Activated CD4-positive, alpha-beta T cell treated with anti-CD3 and anti-CD28 coated beads, Interleukin-2, amount 10 ng/mL, durations not matched to agents 7 days and 5 days (primary cell): Measurements from ENCODE around the gene MAP1S. TPM values are rescaled to one million over a fixed set of nuclear protein-coding genes. Genes with fewer than 3 reads are reported as not detected.
"Not testable (repeated sequence)": the region's sequence is repeated elsewhere in the genome, so short reads cannot be mapped to it uniquely, and the experiment has no call there.

Experiments used
- CTCF ChIA-PET: fragments of 350-600 bp; sonication (Branson Sonifier 250); formaldehyde crosslinking; loops from one replicate; lab custom pipeline; 2021; ENCODE audit warnings: antibody characterized with exemption; lab: Charles Lee
- POLR2A ChIA-PET: fragments of 350-600 bp; sonication (Branson Sonifier 250); formaldehyde crosslinking; loops from one replicate; lab custom pipeline; 2021; ENCODE audit warnings: antibody characterized with exemption; lab: Charles Lee
- DNase-seq: peaks from one replicate; pipeline ENCODE4 v3.0.0-alpha.2; 2020
- H3K27ac Mint-ChIP-seq: one replicate; pipeline ENCODE4 v1.8.0; 2021; ENCODE audit warnings: mild to moderate bottlenecking, moderate library complexity, mixed read lengths
- H3K27me3 Mint-ChIP-seq: one replicate; pipeline ENCODE4 v1.8.0; 2021; ENCODE audit warnings: mixed read lengths
- H3K36me3 Mint-ChIP-seq: one replicate; pipeline ENCODE4 v1.8.0; 2021; ENCODE audit warnings: low read depth, mixed read lengths
- H3K4me1 Mint-ChIP-seq: one replicate; pipeline ENCODE4 v1.8.0; 2021; ENCODE audit warnings: mixed read lengths
- H3K4me3 Mint-ChIP-seq: one replicate; pipeline ENCODE4 v1.8.0; 2021; ENCODE audit warnings: mild to moderate bottlenecking, moderate library complexity, mixed read lengths
- H3K9me3 Mint-ChIP-seq: one replicate; pipeline ENCODE4 v1.8.0; 2021; ENCODE audit warnings: mixed read lengths
- total RNA-seq, 2 experiments: library from RNA; stranded (reverse); gene quantifications; one replicate each; pipeline ENCODE4 v1.2.3, GENCODE V29; 2021

The MAP1S gene
- total RNA-seq, 2 experiments from 2014 or later, result 75.3 to 75.7 TPM

DNA sequence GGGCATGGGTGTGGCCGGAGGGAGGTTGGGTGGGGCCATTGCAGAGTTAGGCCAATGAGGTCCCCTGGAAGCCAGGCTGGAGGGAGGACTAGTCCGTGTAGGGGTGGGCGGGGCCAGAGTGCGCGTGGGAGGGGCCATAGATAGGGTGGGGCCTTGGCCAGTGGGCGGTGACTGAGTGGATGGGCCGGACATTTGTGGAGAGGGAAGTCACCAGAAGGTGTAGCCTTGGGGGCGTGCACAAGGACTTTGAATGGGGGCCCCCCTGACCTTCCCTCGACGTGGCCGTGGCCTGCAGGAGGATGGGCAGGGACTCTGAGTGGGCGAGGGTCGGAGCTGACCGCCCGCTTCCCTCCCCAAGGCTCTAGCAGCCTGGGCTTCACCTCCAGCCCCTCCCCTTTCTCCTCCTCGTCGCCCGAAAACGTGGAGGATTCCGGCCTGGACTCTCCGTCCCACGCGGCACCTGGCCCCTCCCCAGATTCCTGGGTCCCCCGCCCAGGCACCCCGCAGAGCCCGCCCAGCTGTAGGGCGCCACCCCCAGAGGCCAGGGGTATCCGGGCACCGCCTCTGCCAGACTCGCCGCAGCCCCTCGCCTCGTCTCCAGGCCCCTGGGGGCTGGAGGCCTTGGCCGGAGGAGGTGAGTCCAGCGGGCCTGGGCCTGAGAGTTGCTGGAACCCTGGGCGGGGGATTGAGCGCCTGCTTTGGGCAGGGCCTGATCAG, 59.1 kb downstream of the MAP1S start:
- peak overlapping the region; percentile 60 for H3K27ac Mint-ChIP-seq
- H3K27me3 Mint-ChIP-seq, result no peaks in the 10 kb centered on the region
- no peak overlapping the region for H3K4me3 Mint-ChIP-seq
- no peaks in the 10 kb centered on the region for H3K9me3 Mint-ChIP-seq
- ChIA-PET CTCF (no interaction called here), POLR2A (no interaction called here)
- DNase-seq, result peak; percentile 44
- peaks cover 19% of the 10 kb centered on the region for H3K4me1 Mint-ChIP-seq
- peaks cover 36% of the 10 kb centered on the region for H3K36me3 Mint-ChIP-seq

DNA sequence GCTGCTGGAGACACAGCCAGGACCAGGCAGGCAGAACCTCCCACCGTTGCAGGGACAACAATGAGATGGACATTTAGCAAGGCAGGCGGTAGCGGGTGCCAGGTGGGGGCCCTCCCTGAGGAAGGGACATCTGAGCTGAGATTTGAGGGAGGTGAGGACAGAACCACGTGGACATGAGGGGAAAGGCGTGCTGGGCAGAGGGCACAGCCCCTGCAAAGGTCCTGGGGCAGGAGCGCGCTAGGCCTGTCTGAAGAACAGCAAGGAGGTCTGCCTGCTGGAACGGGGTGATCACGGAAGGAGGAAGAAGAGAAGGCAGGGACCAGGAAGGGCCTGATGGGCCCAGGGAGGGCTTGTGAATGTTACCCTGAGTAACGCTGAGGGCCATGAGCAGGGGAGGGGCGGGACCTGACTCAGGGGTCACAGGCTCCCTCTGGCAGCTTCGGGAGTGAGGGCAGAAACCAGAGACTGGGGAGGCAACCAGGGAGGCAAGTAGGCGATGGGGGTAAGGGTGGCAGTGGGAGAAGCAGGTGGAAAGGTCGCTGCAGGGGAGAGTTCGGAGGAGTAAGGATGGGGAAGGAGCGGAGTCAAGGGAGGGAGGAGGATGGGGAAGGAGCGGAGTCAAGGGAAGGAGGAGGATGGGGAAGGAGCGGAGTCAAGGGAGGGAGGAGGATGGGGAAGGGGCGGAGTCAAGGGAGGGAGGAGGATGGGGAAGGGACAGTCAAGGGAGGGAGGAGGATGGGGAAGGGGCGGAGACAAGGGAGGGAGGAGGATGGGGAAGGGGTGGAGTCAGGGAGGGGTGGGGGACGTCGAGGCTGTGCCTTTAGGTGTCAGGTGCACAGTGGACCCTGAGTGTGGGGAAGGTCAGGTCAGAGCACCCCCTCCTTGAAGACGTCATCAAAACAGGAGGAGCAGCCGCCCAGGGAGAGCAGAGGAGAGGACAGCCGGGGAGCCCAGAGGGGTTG, 60.0 kb downstream of the MAP1S start:
- CTCF ChIA-PET, result no interaction called here
- POLR2A ChIA-PET, result no interaction called here
- Mint-ChIP-seq H3K4me3 (no peak overlapping the region), H3K27me3 (no peaks in the 10 kb centered on the region), H3K27ac (peak overlapping the region; percentile 7), H3K36me3 (peaks cover 34% of the 10 kb centered on the region), H3K9me3 (no peaks in the 10 kb centered on the region), H3K4me1 (peaks cover 23% of the 10 kb centered on the region)
- no peak for DNase-seq

DNA sequence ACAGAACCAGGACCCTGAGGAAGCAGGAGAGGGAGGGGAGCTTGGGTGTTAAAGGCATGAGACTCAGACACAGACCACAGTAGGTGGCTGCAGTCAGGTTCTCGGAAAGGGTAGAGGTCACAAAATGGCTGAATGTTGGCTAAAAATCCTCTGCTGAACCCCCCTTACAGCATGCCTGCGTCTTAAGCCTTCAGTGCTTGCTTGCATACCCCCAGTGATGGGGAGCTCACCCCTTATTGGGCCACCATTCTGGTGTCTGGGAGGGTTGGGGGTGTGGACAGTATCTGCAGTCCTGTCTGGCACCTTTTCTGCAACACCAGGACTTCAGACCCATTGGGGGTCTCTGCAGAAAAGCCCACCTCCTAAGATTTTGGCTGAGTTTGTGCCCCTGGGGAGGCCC, 61.5 kb downstream of the MAP1S start:
- CTCF ChIA-PET, result interaction anchor here (0.6 to 1.0 kb wide), 2 partner anchors 20 to 39 kb away, joined by 4 to 5 read pairs; no protein-coding TSS in a partner anchor
- no peak overlapping the region for H3K4me3 Mint-ChIP-seq
- no peak overlapping the region for H3K27ac Mint-ChIP-seq
- POLR2A ChIA-PET, result no interaction called here
- H3K9me3 Mint-ChIP-seq, result no peaks in the 10 kb centered on the region
- no peaks in the 10 kb centered on the region for H3K27me3 Mint-ChIP-seq
- H3K36me3 Mint-ChIP-seq, result peaks cover 27% of the 10 kb centered on the region
- H3K4me1 Mint-ChIP-seq, result peaks cover 24% of the 10 kb centered on the region
- DNase-seq, result no peak

DNA sequence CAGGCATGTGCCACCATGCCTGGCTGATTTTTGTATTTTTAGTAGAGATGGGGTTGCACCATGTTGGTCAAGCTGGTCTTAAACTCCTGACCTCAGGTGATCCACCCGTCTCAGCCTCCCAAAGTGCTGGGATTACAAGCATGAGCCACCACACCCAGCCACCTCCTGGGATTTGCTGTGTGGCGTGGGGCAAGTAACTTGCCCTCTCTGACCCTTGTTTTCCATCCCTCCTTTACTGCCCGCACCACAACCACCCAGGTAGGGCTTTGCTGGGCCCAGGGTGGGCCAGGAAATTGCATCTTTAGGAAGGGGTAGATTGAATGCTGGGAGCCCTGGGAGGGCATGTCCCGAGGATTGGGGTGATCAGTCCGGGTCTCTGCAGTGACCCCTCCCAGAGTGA, 64.4 kb downstream of the MAP1S start:
- CTCF ChIA-PET, result interaction anchor here (1.2 to 1.3 kb wide), 3 partner anchors 18 to 149 kb away, joined by 3 to 4 read pairs (median 3); partner anchors contain the start of gene CCDC124
- H3K4me1 Mint-ChIP-seq, result peaks cover 19% of the 10 kb centered on the region
- POLR2A ChIA-PET, H3K27ac Mint-ChIP-seq, H3K27me3 Mint-ChIP-seq, H3K9me3 Mint-ChIP-seq, H3K4me3 Mint-ChIP-seq, DNase-seq: not testable (repeated sequence)
- H3K36me3 Mint-ChIP-seq, result peaks cover 36% of the 10 kb centered on the region

Other genes with a start within 250 kb of the MAP1S start
- 1 to 10 TPM; 2.1 to 2.8 TPM for gene SLC27A1, start 249.0 kb upstream of the MAP1S start, total RNA-seq
- gene PGLS, start 207.8 kb upstream of the MAP1S start, total RNA-seq, result 10 to 100 TPM; 81.8 to 93.0 TPM
- 10 to 100 TPM; 55.4 to 62.0 TPM for gene COLGALT1, start 163.8 kb upstream of the MAP1S start, total RNA-seq
- under 1 TPM; 0.02 to 0.04 TPM for gene UNC13A, start 31.1 kb upstream of the MAP1S start, total RNA-seq
- gene FCHO1, start 32.0 kb downstream of the MAP1S start, total RNA-seq, result 10 to 100 TPM; 76.3 to 84.1 TPM
- under 1 TPM; 0.35 to 0.81 TPM for gene B3GNT3, start 75.7 kb downstream of the MAP1S start, total RNA-seq
- 1 to 10 TPM; 6.8 to 7.4 TPM for gene INSL3, start 102.0 kb downstream of the MAP1S start, total RNA-seq
- 100 to 1,000 TPM; 172 to 176 TPM for gene JAK3, start 128.5 kb downstream of the MAP1S start, total RNA-seq
- 1,000 to 10,000 TPM; 2,216 to 2,434 TPM for gene RPL18A, start 140.4 kb downstream of the MAP1S start, total RNA-seq
- 1 to 10 TPM; 1.7 to 2.2 TPM for gene SLC5A5, start 152.5 kb downstream of the MAP1S start, total RNA-seq
- gene CCDC124, start 213.5 kb downstream of the MAP1S start, total RNA-seq, result 10 to 100 TPM; 59.2 to 64.7 TPM
- not detected for gene KCNN1, start 247.6 kb downstream of the MAP1S start, total RNA-seq